Ascending aorta (tissue), 2 donors: Measurements from ENCODE around the gene PCBD1. TPM values are rescaled to one million over a fixed set of nuclear protein-coding genes. Genes with fewer than 3 reads are reported as not detected.

ENCODE experiments used
- DNase-seq, 2 donors: peaks; one replicate each; pipeline ENCODE4 v3.0.0-alpha.2; 2019; ENCODE audit warnings: low spot score in 2 of 2
- H3K27ac ChIP-seq, 2 donors: fragments of 200-600 bp; sonication (generic); one replicate each; pipeline ENCODE4 v1.5.1; 2016 to 2017; ENCODE audit warnings: mild to moderate bottlenecking in 1 of 2
- H3K27me3 ChIP-seq: fragments of 200-600 bp; sonication (generic); one replicate; pipeline ENCODE4 v1.5.1; 2017
- H3K36me3 ChIP-seq, 2 donors: fragments of 200-600 bp; sonication (generic); one replicate each; pipeline ENCODE4 v1.5.1; 2016
- H3K4me1 ChIP-seq, 2 donors: fragments of 200-600 bp; sonication (generic); one replicate each; pipeline ENCODE4 v1.5.1; 2016 to 2017; ENCODE audit warnings: mild to moderate bottlenecking in 1 of 2
- H3K4me3 ChIP-seq, 2 donors: fragments of 200-600 bp; sonication (generic); one replicate each; pipeline ENCODE4 v1.5.1; 2016 to 2017; ENCODE audit warnings: mild to moderate bottlenecking in 1 of 2
- H3K9me3 ChIP-seq, 2 donors: fragments of 200-600 bp; sonication (generic); one replicate each; pipeline ENCODE4 v1.5.1; 2016
- CTCF ChIP-seq, 3 experiments: fragments of 200-600 bp in 2 of 3; fragments of 450-650 bp in 1 of 3; sonication (generic) in 2 of 3; IDR thresholded peaks; one replicate each; pipeline ENCODE4 v1.5.1; 2016 to 2019; ENCODE audit warnings: antibody characterized with exemption in 3 of 3, mild to moderate bottlenecking in 1 of 3, moderate library complexity in 1 of 3
- intact Hi-C: fragments of 100-400 bp; cut with DNase I; formaldehyde crosslinking; loops from one replicate; pipeline ENCODE4 v1.15.1; 2023
- total RNA-seq: library from RNA; depleted of rRNA; stranded (reverse); fragments of >200 nt; gene quantifications from one replicate; pipeline ENCODE4 v1.1.0, GENCODE V29; 2016

Gene PCBD1
- total RNA-seq, 1 donor from 2014 or later, result 45.8 TPM

- intact Hi-C loops, result no loop called here
- no peaks in the 10 kb centered on the region for H3K36me3 ChIP-seq
- no peak for DNase-seq
- H3K4me3 ChIP-seq, result no peak overlapping the region
- no peaks in the 10 kb centered on the region for H3K4me1 ChIP-seq
- no peaks in the 10 kb centered on the region for H3K27me3 ChIP-seq
- no peaks in the 10 kb centered on the region for H3K9me3 ChIP-seq
- no peak overlapping the region for H3K27ac ChIP-seq
- no peak for TF ChIP-seq CTCF (IDR thresholded peaks at IDR 0.05)
These were observed 8.2 kb upstream of the PCBD1 start for GRCh38 chr10:70896551-70896950.

- DNase-seq, result no peak
- intact Hi-C loops, result no loop called here
- TF ChIP-seq CTCF (IDR thresholded peaks at IDR 0.05), result no peak
These were observed 6.1 kb upstream of the PCBD1 start for GRCh38 chr10:70894416-70894815.

GRCh38 chr10:70893227-70894006, 5.1 kb upstream of the PCBD1 start:
- intact Hi-C loops, result no loop called here
- H3K9me3 ChIP-seq, result no peaks in the 10 kb centered on the region
- H3K4me3 ChIP-seq, result no peak overlapping the region
- no peaks in the 10 kb centered on the region for H3K4me1 ChIP-seq
- no peaks in the 10 kb centered on the region for H3K27me3 ChIP-seq
- TF ChIP-seq CTCF (IDR thresholded peaks at IDR 0.05), result no peak
- H3K27ac ChIP-seq, result no peak overlapping the region
- DNase-seq, result no peak
- H3K36me3 ChIP-seq, result no peaks in the 10 kb centered on the region

More at GRCh38 chr10:70894416-70894815, 6.1 kb upstream of the PCBD1 start:
- Histone ChIP-seq H3K27me3 (no peaks in the 10 kb centered on the region), H3K4me3 (no peak overlapping the region), H3K4me1 (no peaks in the 10 kb centered on the region), H3K9me3 (no peaks in the 10 kb centered on the region), H3K27ac (no peak overlapping the region), H3K36me3 (no peaks in the 10 kb centered on the region)

GRCh38 chr10:70892631-70893030, 4.3 kb upstream of the PCBD1 start:
- Histone ChIP-seq H3K36me3 (no peaks in the 10 kb centered on the region), H3K4me1 (no peaks in the 10 kb centered on the region), H3K9me3 (no peaks in the 10 kb centered on the region), H3K27me3 (no peaks in the 10 kb centered on the region), H3K27ac (no peak overlapping the region), H3K4me3 (no peak overlapping the region)
- DNase-seq, result no peak
- TF ChIP-seq CTCF (IDR thresholded peaks at IDR 0.05), result no peak
- intact Hi-C loops, result no loop called here

GRCh38 chr10:70891627-70892026, 3.3 kb upstream of the PCBD1 start:
- Histone ChIP-seq H3K4me1 (peaks cover 0 to 3% of the 10 kb centered on the region in 2 donors), H3K9me3 (no peaks in the 10 kb centered on the region), H3K27ac (no peak overlapping the region), H3K36me3 (no peaks in the 10 kb centered on the region), H3K4me3 (no peak overlapping the region), H3K27me3 (no peaks in the 10 kb centered on the region)
- no peak for DNase-seq
- TF ChIP-seq CTCF (IDR thresholded peaks at IDR 0.05), result no peak
- intact Hi-C loops, result no loop called here
